Epidermal melanocyte (primary cell): ENCODE results near the gene FOXA1.

Source experiments
- DNase-seq: peaks from one replicate; pipeline ENCODE4 v3.0.0; 2011; ENCODE audit warnings: low spot score; ENCODE audit not compliant: insufficient read length

The FOXA1 gene

DNA sequence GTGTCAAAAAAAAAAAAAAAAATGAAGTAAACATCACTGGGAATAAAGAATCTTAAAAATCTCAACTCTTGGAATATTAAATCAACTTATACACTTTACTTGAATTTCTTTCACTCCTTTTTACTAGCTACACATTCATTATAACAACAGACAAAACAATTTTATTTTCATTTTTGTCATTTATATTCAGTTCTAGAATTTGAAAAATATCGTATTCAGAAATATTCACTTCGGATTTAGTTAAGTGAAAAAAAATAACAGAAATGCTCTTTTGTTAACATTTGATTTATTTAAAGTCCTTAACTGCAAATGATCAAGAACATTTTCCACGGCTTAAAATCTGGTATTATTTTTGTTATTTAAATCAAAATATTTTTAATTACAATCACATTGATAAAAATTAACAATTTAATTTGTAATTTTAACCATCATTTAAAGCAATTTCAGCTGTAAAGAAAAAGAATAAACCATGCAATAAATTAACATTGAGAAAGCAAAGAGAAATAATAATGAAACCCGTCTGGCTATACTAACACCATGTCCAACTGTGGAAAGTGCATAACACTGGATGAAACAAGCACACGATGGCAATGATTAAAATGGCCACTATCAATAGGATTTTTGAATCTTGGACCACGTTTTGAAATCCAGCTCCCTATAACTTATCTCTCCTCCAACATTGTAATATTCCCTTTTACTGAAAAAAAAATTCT lies 5.2 kb downstream of the FOXA1 start:
- DNase-seq, result no peak

DNA sequence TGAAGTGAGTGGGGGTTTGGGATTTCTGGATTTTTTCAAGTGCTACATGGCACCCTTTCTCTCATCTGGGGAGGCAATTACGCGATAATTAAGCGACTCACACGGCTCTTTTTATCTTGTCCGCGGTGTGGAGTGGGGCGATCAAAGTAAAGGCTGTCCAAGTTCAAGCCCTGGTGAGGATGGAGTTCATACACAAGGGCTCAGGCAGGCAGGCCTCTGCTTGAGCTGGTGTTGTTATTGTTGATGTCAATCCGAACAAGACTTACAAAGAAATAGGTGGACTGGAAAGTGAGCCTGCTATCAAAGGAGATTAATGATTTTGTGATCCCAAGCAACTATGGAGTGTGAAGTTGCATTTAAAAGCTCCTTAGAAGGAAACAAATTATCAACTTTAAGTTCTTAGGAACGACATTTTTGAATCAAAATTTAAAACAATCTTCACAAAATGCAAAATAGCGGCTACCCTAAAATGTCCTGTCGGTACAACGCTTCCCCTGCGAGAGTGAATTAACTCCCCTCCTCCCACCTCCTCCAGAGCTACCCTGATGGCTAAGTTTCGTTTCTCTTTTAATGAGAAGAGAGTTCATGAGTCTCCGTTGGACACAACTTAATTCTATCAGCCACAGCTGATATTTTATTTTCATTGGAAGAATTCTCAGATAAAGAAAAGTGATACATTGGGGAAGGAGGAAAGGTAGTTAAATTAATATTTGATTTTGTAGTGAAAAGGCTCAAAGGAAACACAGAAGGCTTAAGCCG lies 5.9 kb downstream of the FOXA1 start:
- DNase-seq, result no peak

- DNase-seq, result no peak
Observed at GRCh38 chr14:37588667-37588955, 6.4 kb downstream of the FOXA1 start.

DNA sequence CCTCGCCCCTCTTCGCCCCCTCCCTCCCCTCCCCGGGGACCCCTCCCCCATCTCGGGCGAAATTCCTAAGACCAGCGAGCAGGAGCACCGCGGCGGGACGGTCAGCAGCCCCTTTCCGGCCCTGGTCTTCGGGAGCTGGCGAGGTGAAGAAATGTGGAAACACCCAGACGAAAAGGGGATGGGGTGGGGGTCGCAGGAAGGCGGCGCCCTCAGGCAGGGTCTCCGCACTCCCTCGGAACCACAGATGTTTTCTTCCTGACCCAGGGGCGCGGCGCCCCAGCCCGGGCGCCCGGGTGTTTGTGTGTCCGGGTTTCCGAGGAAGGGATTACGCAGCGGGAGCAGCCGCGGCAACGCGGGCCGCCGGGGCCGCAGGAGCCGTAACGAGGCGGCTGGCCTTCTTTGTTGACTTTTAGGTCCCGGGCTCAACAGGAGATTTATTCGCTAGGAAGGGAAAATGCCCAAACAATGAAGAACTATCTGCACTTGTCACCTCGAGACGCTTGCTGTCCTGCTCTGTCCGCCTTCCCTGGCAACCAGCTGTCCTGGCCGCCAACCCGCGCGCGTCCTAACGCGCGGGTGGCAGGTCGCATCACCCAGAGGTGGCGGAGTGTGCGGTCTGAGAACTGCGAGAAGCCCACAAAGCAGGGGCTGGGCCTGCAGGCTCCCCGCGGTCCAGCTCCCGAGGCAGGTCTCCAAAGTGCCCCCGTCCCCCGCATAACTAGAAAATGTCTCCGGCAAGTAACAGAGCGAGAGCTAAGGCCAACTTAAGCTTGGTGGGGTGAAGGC lies 7.0 kb downstream of the FOXA1 start:
- no peak for DNase-seq

DNA sequence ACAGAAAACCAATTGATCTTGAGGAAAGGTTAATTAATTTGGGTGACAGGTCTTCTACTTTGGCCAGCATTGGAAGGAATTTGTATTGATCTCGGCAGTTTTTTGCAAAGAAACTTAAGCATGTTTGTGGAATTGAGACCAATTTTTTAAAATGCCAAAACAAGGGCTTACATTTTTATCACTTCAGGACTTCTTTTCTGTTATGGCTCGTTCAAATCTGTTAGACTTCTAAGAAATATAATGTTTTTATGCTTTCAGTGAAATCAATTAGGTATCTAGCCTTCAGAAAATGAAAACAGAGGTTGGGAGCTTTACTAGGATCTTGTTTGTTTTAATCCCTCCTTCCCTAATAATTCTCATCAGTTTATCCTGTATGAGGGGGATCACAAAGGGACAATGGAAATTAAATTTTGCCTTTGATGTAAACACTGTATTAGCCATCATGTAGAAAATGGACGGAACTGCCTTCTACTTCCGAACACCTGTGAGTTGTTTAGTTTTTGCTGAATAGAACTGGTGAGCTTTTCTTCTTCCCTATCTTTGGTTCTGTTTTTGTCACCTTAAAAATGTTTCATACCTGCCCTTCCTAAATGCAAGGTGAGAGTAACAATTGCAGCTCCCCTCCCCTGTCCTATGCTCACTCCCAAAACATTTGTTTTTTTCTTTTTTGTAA lies 7.8 kb downstream of the FOXA1 start:
- no peak for DNase-seq

DNA sequence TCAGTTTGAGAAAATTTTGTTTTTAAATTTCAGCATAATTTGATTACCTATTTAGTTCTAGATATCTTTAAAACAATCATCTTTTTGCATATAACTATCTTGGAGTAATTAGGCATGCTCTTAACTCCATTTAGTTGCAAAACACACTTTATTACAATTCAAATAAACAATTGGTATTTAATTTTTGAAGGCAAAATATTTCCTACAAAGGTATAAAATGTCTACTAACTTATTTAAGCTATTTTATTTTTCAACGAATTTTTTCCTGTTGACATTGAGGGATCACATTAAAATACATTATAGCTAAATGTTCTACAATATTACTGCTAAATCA lies 8.3 kb downstream of the FOXA1 start:
- DNase-seq, result no peak

GRCh38 chr14:37585971-37586796 lies 8.9 kb downstream of the FOXA1 start:
- DNase-seq, result no peak

- DNase-seq, result no peak
Observed at GRCh38 chr14:37585101-37585511, 9.9 kb downstream of the FOXA1 start.

- no peak for DNase-seq
Observed at GRCh38 chr14:37584211-37585100, 10.6 kb downstream of the FOXA1 start.

GRCh38 chr14:37583358-37584210 lies 11.5 kb downstream of the FOXA1 start:
- DNase-seq, result no peak

DNA sequence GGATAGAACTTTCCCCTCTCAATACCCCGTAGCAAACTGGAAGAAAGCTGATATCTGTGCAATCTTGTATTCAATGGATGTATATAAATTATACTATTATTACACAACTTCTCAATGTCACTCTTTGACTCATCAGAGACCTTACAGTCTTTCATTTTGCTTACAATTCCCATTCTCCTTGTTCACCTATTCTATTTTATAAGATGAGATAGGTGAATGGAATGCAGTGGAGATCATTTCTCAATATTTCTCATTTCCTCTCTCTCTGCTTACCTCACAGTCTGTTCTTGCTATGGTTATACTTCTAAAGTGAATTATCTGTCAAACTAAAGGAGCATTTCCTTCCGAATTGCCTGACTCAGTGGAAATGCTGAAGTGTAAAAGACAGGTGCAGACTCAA lies 14.9 kb downstream of the FOXA1 start:
- DNase-seq, result no peak

DNA sequence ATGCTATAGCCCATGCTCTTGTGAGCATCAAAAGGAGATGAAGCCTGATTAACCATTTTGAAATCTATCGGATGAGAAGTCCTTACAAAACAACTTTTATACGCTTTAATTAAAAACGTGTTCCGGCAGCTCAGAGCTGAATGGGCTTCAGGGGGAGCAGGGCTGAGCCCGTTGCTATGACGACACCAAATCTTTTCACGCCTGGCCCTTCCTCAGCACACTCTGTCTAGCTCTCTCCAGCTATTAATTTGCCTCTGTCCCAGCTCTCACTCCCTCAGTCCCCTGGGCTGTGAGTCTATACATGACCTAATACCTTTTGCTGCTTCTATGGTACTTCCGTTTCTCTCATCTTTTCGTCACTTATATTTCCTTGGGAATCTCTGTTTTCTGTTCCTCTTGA lies 15.8 kb downstream of the FOXA1 start:
- DNase-seq, result no peak

DNA sequence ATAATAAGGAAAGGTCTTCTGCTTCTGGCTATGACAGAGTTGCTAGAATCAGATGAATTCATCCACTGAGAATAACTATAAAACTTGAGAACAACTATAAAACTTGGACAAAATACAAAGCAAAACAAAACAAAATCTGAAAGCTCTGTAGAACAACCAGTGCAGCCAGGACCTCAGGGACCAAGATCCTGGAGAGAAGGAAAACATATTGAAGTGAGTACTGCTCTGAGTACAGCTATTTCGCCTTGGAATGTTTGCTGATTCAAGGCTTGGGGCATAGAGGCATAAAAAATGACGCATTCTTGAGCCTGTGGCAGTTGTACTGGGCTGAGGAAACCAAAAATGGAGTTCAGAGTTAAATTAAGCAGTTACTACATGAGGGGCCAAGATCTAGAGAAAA lies 21.7 kb downstream of the FOXA1 start:
- no peak for DNase-seq

DNA sequence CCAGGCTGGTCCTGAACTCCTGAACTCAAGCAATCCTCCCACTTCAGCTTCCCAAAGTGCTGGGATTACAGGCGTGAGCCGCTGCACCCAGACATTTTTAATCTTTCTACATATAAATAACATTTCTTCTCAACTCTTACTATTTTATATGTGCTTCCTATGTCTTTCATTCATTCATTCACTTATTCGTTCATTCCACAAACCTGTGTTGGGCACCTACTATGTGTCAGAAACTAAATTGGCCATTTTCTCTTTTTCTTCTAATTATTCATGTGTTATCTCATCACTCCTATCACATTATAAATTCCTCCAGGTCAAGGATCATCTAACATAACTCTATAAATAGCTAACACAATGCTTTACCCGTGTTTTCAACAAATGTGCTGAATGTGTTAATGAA lies 23.7 kb downstream of the FOXA1 start:
- no peak for DNase-seq

DNA sequence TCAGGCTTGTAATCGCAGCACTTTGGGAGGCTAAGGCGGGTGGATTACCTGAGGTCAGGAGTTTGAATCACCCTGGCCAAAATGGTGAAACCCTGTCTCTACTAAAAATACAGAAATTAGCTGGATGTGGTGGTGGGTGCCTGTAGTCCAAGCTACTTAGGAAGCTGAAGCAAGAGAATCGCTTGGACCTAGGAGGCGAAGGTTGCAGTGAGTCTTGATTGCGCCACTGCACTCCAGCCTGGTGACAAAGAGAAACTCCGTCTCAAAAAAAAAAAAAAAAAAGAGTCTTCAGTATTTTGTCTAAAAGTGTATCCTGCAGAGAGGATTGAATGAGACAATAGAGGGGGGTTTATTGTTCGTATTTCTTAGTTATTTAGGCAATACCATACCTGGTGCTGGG lies 25.3 kb downstream of the FOXA1 start:
- DNase-seq, result no peak

DNA sequence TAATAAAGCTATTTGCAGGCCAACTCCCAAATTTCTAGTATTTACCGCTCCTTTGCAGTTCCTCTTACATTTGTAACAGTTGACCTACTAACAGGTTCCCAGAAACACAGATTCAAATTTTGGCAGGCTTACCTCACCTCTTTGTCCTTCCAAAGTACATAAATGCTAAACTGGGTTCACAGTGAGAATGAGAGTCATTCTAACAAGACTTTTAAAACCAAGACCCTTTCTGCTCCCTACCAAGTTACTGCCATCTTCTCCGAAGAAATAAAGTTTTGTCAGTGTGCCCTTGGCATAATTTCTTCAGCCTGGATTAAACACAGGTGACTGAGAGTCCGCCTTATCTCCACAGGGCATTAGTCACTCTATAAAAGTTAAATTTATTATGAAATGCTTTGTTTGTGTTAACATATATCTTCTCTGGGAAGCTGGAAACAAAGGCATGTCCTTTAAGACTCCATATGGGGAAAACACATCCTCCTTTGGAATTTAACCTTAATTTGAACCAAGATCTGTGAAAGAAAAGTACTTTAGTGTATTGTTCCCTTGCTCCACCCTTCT lies 28.2 kb downstream of the FOXA1 start:
- DNase-seq, result no peak

DNA sequence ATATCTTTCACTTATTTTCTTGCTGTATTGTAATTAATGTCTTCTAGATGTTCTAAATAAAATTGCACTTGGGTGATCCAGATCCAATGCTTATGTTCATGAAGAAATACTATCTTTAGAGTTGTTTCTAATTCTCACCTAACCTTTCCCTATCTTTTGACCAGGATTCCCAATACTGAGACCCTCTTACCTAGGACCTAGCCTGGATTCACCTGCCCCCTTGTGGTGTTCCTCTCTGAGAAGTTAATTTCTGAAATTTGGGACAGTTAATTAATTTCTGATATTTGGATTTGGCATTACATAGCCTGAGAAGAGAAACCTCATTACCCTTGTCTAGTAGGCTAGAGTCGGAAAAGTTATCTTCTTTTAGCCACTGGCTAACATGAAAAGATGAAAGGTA lies 29.5 kb downstream of the FOXA1 start:
- no peak for DNase-seq

GRCh38 chr14:37563189-37563588 lies 31.9 kb downstream of the FOXA1 start:
- DNase-seq, result no peak

DNA sequence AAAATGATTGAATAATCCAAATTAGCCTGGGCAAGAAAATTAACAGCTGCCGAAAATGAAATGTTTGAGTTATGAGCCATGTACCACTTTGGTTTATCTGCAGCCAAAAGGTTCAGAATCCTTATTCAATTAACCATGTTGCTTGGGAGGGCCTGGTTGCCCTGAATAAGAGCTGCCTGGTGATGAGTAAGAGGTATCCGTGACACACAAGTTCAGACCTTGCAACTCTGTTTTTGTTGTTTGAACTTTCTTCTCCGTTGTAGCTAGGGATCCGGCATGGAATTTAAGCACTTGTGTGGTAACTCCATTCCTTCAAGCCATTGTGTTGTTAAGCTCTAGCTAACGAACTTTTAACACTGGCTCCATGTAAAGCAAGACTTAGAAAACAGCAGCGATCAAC lies 35.7 kb downstream of the FOXA1 start:
- DNase-seq, result no peak
